Ascending aorta (tissue), 2 donors: ENCODE data around the gene POLR1A. TPM values are rescaled to one million over a fixed set of nuclear protein-coding genes. Genes with fewer than 3 reads are reported as not detected.
A peak's percentile ranks its signal among the peaks of the same experiment; 100 is the strongest.

Experiments used
- DNase-seq, 2 donors: peaks; one replicate each; pipeline ENCODE4 v3.0.0-alpha.2; 2019; ENCODE audit warnings: low spot score in 2 of 2
- H3K27ac ChIP-seq, 2 donors: fragments of 200-600 bp; sonication (generic); one replicate each; pipeline ENCODE4 v1.5.1; 2016 to 2017; ENCODE audit warnings: mild to moderate bottlenecking in 1 of 2
- H3K27me3 ChIP-seq: fragments of 200-600 bp; sonication (generic); one replicate; pipeline ENCODE4 v1.5.1; 2017
- H3K36me3 ChIP-seq, 2 donors: fragments of 200-600 bp; sonication (generic); one replicate each; pipeline ENCODE4 v1.5.1; 2016
- H3K4me1 ChIP-seq, 2 donors: fragments of 200-600 bp; sonication (generic); one replicate each; pipeline ENCODE4 v1.5.1; 2016 to 2017; ENCODE audit warnings: mild to moderate bottlenecking in 1 of 2
- H3K4me3 ChIP-seq, 2 donors: fragments of 200-600 bp; sonication (generic); one replicate each; pipeline ENCODE4 v1.5.1; 2016 to 2017; ENCODE audit warnings: mild to moderate bottlenecking in 1 of 2
- H3K9me3 ChIP-seq, 2 donors: fragments of 200-600 bp; sonication (generic); one replicate each; pipeline ENCODE4 v1.5.1; 2016
- intact Hi-C: fragments of 100-400 bp; cut with DNase I; formaldehyde crosslinking; loops from one replicate; pipeline ENCODE4 v1.15.1; 2023
- total RNA-seq: library from RNA; depleted of rRNA; stranded (reverse); fragments of >200 nt; gene quantifications from one replicate; pipeline ENCODE4 v1.1.0, GENCODE V29; 2016
- TF ChIP-seq, protein P1 (sequence below), 3 experiments: fragments of 200-600 bp in 2 of 3; fragments of 450-650 bp in 1 of 3; sonication (generic) in 2 of 3; IDR thresholded peaks; one replicate each; pipeline ENCODE4 v1.5.1; 2016 to 2019; ENCODE audit warnings: antibody characterized with exemption in 3 of 3, mild to moderate bottlenecking in 1 of 3, moderate library complexity in 1 of 3

The POLR1A gene
- total RNA-seq, 1 donor from 2014 or later: 8.0 TPM

DNA sequence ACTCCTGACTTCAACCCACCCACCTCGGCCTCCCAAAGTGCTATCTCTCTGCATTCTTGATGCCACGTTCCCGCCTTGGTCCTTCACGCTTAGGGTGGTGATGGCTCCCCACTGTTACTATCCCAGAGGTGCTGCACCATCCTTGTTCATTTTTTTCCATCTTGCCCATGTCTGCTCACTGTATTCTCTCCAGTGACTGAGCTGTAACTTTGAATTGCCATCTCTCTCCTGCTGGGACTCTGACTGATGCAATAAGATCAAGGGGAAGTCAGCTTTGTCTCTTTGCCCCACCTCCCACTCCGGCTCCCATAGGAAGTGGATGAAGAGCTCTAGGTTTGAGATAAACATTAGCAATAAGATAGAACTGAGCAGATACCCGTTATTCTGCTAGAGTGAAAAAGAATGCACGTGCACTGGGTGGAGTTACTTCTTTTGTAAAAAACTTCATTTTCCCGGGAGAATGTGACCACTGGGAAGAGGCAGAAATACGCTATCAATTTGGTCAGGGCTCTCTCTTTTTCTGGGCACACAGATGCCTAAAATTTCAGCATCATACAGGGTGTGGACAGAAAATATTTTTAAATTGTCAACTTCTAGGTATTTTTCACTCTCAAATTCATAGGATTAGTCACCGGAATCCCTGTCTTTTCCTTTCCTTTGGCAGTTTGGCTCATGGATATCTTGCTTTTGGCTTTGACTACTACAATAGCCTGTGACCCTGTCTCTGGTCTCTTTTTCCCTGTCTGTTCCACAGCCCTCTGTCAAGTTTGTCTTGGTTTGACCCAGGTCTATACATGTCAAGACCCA lies 105.4 kb downstream of the POLR1A start:
- peak in 1 of 2 donors; percentile 61 for DNase-seq
- no peaks in the 10 kb centered on the region for H3K9me3 ChIP-seq
- H3K27me3 ChIP-seq: no peaks in the 10 kb centered on the region
- intact Hi-C loops: no loop called here
- no peaks in the 10 kb centered on the region for H3K36me3 ChIP-seq
- TF ChIP-seq, protein P1, sequence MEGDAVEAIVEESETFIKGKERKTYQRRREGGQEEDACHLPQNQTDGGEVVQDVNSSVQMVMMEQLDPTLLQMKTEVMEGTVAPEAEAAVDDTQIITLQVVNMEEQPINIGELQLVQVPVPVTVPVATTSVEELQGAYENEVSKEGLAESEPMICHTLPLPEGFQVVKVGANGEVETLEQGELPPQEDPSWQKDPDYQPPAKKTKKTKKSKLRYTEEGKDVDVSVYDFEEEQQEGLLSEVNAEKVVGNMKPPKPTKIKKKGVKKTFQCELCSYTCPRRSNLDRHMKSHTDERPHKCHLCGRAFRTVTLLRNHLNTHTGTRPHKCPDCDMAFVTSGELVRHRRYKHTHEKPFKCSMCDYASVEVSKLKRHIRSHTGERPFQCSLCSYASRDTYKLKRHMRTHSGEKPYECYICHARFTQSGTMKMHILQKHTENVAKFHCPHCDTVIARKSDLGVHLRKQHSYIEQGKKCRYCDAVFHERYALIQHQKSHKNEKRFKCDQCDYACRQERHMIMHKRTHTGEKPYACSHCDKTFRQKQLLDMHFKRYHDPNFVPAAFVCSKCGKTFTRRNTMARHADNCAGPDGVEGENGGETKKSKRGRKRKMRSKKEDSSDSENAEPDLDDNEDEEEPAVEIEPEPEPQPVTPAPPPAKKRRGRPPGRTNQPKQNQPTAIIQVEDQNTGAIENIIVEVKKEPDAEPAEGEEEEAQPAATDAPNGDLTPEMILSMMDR (IDR thresholded peaks at IDR 0.05): no peak
- peak overlapping the region; percentile 92 to 95 for H3K27ac ChIP-seq
- peaks cover 32 to 57% of the 10 kb centered on the region in 2 donors for H3K4me1 ChIP-seq
- H3K4me3 ChIP-seq: no peak overlapping the region

DNA sequence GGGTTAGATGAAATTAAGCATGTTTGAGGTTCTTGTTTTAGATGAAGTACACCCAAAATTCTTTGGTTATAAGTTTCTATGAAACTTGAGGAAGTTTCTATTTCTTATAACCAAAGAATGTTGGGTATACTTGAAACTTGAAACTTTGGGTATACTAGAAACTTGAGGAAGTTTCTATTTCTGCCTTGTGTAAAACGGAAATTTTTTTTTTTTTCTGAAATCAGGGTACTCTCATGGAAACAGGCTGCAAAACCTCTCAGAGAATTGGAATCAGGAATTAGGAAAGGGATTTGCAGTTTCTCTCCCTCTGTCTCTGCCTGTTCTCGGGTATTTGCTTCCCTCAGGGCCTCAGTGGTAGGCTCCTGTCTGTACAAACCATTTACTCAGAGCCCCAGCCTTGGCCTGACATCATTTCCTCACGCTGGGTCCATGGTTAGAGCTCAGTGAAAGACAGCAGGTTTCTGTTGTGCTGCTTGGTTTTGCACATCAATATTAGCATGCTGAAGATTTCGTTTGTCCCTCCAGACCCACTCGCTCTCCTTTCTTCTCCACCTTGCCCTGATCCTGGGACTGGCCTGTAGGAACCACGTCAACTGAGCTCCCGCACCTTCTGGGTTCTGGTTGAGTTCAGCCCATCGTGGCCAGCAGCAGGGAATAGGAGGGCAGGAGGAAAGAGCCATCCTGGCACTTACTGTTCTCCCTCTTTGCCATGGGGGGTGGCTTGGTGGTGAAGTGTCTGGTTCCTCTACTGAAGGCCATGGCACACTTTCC lies 106.4 kb downstream of the POLR1A start:
- H3K36me3 ChIP-seq: no peaks in the 10 kb centered on the region
- H3K4me1 ChIP-seq: peaks cover 36 to 60% of the 10 kb centered on the region in 2 donors
- peak in 1 of 2 donors; percentile 69 for DNase-seq
- intact Hi-C loops: loop anchor here (2.0 to 5.0 kb wide), 3 partner anchors 38 to 110 kb away; partner anchors contain the start of gene ST3GAL5
- peak overlapping the region in 1 of 2 donors; percentile 37 for H3K4me3 ChIP-seq
- no peaks in the 10 kb centered on the region for H3K27me3 ChIP-seq
- TF ChIP-seq, protein P1 (IDR thresholded peaks at IDR 0.05): no peak
- no peaks in the 10 kb centered on the region for H3K9me3 ChIP-seq
- H3K27ac ChIP-seq: peak overlapping the region; percentile 92 to 95

DNA sequence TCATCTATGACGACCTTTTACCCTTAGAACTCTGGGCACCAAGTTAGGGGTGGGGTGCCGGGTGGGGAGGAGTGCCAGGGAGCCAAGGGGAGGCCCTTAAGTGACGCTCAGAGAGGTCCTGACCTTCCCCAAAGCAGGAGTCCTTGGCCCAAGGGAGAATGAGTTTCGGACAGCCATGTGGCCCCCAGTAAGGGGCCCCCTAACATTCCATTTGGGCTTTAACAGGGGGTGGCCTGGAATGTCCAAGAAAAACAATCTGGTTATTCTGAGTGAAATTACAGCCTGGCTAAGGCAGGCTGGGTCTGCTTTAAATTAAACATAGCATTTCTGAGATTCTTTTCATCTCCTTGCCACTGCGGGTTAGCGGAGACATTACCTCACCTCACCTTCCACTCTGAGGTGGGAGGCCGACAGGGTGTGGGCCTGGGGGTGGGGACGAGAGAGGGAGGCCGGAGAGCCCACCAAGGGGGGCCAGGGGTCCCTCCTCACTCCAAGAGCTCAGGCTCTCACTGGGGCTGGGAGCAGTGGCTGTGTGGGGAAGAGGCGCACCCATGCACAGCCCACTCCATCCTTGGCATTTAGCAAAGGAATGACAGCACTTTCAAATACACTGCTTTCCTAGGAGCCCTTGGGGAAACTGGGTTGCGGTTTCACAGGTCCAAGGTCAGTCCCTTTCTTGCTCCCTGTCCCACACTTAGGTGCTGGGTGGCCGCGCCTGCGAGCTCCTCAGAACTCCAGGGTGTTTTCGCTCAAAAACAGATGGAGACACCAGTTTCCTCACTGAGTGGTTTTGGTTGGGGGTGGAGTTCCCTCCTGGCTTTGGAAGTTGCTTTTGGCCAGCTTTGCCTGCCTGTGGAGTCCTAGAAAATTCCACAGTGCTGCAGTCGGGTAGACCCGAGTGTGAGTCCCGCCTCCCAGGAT lies 107.4 kb downstream of the POLR1A start:
- Histone ChIP-seq H3K4me1 (peaks cover 39 to 64% of the 10 kb centered on the region in 2 donors), H3K27me3 (no peaks in the 10 kb centered on the region), H3K4me3 (peak overlapping the region in 1 of 2 donors; percentile 37), H3K27ac (peak overlapping the region; percentile 92 to 95), H3K36me3 (no peaks in the 10 kb centered on the region), H3K9me3 (no peaks in the 10 kb centered on the region)
- intact Hi-C loops: loop anchor here (2.0 to 5.0 kb wide), 3 partner anchors 39 to 110 kb away; partner anchors contain the start of gene ST3GAL5
- TF ChIP-seq, protein P1 (IDR thresholded peaks at IDR 0.05): no peak
- DNase-seq: peak in 1 of 2 donors; percentile 87

DNA sequence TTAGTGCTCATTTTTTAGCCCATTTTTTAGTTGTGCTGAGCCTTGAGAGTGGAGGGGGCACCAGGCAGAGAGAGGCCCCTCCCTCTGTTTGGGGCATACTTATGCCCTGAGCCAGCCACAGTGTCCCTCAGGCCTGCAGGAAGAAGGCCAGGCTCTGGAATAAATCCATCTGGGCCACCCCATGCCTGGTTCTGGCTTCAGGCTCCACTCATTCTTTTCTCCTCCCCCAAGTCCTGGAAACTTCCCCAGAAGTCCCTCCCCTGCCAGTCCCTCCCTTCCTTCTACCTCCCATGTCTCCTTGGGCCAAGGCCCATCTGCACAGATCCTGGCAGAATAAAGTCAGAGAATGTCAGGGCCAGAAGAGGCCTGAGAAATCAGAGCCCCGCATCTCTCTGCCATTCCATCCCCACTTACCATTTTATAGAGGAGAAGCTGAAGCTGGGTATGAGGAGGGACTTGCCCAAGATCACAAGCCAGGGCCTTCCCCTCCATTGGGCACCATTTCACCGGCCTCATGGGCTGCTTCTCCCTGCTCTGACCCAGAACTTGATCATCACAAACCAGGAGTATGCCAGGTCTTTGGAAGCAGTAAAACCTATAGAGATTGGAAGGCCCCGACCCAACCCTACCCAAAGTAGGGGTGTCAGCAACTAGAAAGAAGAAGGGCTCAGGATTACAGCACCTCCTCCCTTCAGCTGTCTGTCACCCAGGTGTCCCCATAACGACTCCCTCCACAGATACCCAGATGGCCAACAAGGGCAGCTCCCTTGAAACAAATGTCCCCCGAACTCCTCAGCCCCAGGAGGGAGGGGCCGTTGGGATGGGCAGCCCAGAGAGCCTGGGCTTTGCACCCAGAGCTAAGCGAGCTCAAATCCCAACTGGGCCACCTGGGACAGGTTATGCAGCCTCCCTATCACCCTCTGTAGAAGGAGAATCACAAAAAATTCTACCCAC lies 108.4 kb downstream of the POLR1A start:
- peaks cover 39 to 64% of the 10 kb centered on the region in 2 donors for H3K4me1 ChIP-seq
- no peaks in the 10 kb centered on the region for H3K9me3 ChIP-seq
- TF ChIP-seq, protein P1 (IDR thresholded peaks at IDR 0.05): no peak
- H3K27ac ChIP-seq: peak overlapping the region; percentile 92 to 95
- DNase-seq: peak in 1 of 2 donors; percentile 87
- intact Hi-C loops: loop anchor here (2.0 to 5.0 kb wide), 3 partner anchors 24 to 75 kb away; no protein-coding TSS in a partner anchor
- H3K4me3 ChIP-seq: no peak overlapping the region
- no peaks in the 10 kb centered on the region for H3K27me3 ChIP-seq
- H3K36me3 ChIP-seq: no peaks in the 10 kb centered on the region
